ENCODE data around the gene MAGI1. TPM values are rescaled to one million over a fixed set of nuclear protein-coding genes. Genes with fewer than 3 reads are reported as not detected.

MAGI1 gene
- total and polyA plus RNA-seq, 12 donors: 5.7 to 58.2 (median 37.7) TPM

- intact Hi-C loops (cut with DNase I): loop anchor here in 2 of 10 donors (10.0 kb wide), 2 partner anchors 232 to 242 kb away; no protein-coding TSS in a partner anchor
- TF ChIP-seq CTCF (IDR thresholded peaks at IDR 0.05): no peak
- Histone ChIP-seq H3K9me3 (no peaks in the 10 kb centered on the region), H3K4me3 (no peak overlapping the region), H3K27ac (no peak overlapping the region), H3K27me3 (no peaks in the 10 kb centered on the region), H3K36me3 (no peaks in the 10 kb centered on the region), H3K4me1 (peaks cover 0 to 34% (median 14%) of the 10 kb centered on the region in 9 donors)
- WGBS, 2 donors: 62 to 64% methylated on average over 2 of the region's 2 CpGs
- DNase-seq: no peak
- ATAC-seq: no peak
These were observed 362.1 kb downstream of the MAGI1 start for GRCh38 chr3:65676580-65676979.

- intact Hi-C loops (cut with DNase I): loop anchor here in 2 of 10 donors (10.0 kb wide), 2 partner anchors 230 to 240 kb away; no protein-coding TSS in a partner anchor
- Histone ChIP-seq H3K27me3 (no peaks in the 10 kb centered on the region), H3K9me3 (no peaks in the 10 kb centered on the region), H3K4me1 (peaks cover 0 to 25% (median 9%) of the 10 kb centered on the region in 9 donors), H3K36me3 (no peaks in the 10 kb centered on the region), H3K4me3 (no peak overlapping the region), H3K27ac (no peak overlapping the region)
- no peak for TF ChIP-seq CTCF (IDR thresholded peaks at IDR 0.05)
- ATAC-seq: no peak
- DNase-seq: no peak
- WGBS, 2 donors: 76% methylated on average over 3 of the region's 3 CpGs
These were observed 363.7 kb downstream of the MAGI1 start for GRCh38 chr3:65675011-65675410.

GRCh38 chr3:65674226-65674625 is 364.5 kb downstream of the MAGI1 start:
- H3K4me3 ChIP-seq: no peak overlapping the region
- TF ChIP-seq CTCF (IDR thresholded peaks at IDR 0.05): no peak
- no peaks in the 10 kb centered on the region for H3K36me3 ChIP-seq
- WGBS, 2 donors: 65 to 73% methylated on average over 2 of the region's 2 CpGs
- no peak for ATAC-seq
- DNase-seq: no peak
- intact Hi-C loops (cut with DNase I): loop anchor here in 9 of 10 donors (5.0 to 10.0 kb wide), 6 partner anchors 58 to 1142 kb away; no protein-coding TSS in a partner anchor
- H3K27me3 ChIP-seq: no peaks in the 10 kb centered on the region
- no peak overlapping the region for H3K27ac ChIP-seq
- H3K9me3 ChIP-seq: no peaks in the 10 kb centered on the region
- H3K4me1 ChIP-seq: peaks cover 0 to 25% (median 9%) of the 10 kb centered on the region in 9 donors

- intact Hi-C loops (cut with DNase I): loop anchor here in 9 of 10 donors (2.0 to 10.0 kb wide), 7 partner anchors 59 to 1141 kb away; no protein-coding TSS in a partner anchor
- DNase-seq (peak; percentile 55 to 70), ATAC-seq (peak in 6 of 8 donors; percentile 25 to 76 (median 62))
- no peaks in the 10 kb centered on the region for H3K27me3 ChIP-seq
- peak; percentile 58 to 90 (median 83) for TF ChIP-seq CTCF (IDR thresholded peaks at IDR 0.05)
- peaks cover 0 to 25% (median 9%) of the 10 kb centered on the region in 9 donors for H3K4me1 ChIP-seq
- H3K9me3 ChIP-seq: no peaks in the 10 kb centered on the region
- WGBS, 2 donors: 49 to 52% methylated on average over 11 of the region's 11 CpGs
- H3K36me3 ChIP-seq: no peaks in the 10 kb centered on the region
- no peak overlapping the region for H3K4me3 ChIP-seq
- no peak overlapping the region for H3K27ac ChIP-seq
These were observed 365.6 kb downstream of the MAGI1 start for GRCh38 chr3:65672871-65673815.
